HL-60 (cell line): ENCODE measurements around the gene ZNF76.
A peak's percentile ranks its signal among the peaks of the same experiment; 100 is the strongest.

Source experiments
- DNase-seq, 2 experiments: peaks; one replicate each; pipeline ENCODE4 v3.0.0-alpha.2; 2010 to 2020; ENCODE audit warnings: low read depth in 1 of 2, low spot score in 1 of 2
- H3K27ac ChIP-seq: fragments of 250-450 bp; sonication (Bioruptor Pico); replicated peaks from 2 replicates; pipeline ENCODE4 v1.5.1; 2020; ENCODE audit warnings: mild to moderate bottlenecking, moderate library complexity
- H3K27me3 ChIP-seq: fragments of 250-450 bp; sonication (Bioruptor Pico); 2 replicates; pipeline ENCODE4 v1.5.1; 2021; ENCODE audit warnings: mild to moderate bottlenecking, moderate library complexity; ENCODE audit not compliant: insufficient read depth, poor library complexity, severe bottlenecking
- H3K4me3 ChIP-seq: replicated peaks from 2 replicates; pipeline ENCODE4 v1.5.1; 2011; ENCODE audit warnings: mild to moderate bottlenecking, control low read depth, low read length; ENCODE audit not compliant: insufficient read depth
- GABPA ChIP-seq: IDR thresholded peaks from 2 replicates; pipeline ENCODE4 v1.6.1; 2012; ENCODE audit warnings: low read depth
- POLR2AphosphoS5 ChIP-seq: IDR thresholded peaks from 2 replicates; pipeline ENCODE4 v1.6.1; 2012; ENCODE audit warnings: low read depth
- SPI1 ChIP-seq: IDR thresholded peaks from 2 replicates; pipeline ENCODE4 v1.6.1; 2012; ENCODE audit warnings: low read depth, mild to moderate bottlenecking, borderline replicate concordance
- TF ChIP-seq, protein P1 (sequence below): IDR thresholded peaks from one replicate; pipeline ENCODE4 v1.5.1; 2011; ENCODE audit warnings: low read length, control low read depth, inconsistent platforms; ENCODE audit not compliant: insufficient read depth
- TF ChIP-seq, protein P2 (sequence below): IDR thresholded peaks from 2 replicates; pipeline ENCODE4 v1.6.1; 2012; ENCODE audit warnings: low read depth; ENCODE audit not compliant: insufficient replicate concordance

The ZNF76 gene

DNA sequence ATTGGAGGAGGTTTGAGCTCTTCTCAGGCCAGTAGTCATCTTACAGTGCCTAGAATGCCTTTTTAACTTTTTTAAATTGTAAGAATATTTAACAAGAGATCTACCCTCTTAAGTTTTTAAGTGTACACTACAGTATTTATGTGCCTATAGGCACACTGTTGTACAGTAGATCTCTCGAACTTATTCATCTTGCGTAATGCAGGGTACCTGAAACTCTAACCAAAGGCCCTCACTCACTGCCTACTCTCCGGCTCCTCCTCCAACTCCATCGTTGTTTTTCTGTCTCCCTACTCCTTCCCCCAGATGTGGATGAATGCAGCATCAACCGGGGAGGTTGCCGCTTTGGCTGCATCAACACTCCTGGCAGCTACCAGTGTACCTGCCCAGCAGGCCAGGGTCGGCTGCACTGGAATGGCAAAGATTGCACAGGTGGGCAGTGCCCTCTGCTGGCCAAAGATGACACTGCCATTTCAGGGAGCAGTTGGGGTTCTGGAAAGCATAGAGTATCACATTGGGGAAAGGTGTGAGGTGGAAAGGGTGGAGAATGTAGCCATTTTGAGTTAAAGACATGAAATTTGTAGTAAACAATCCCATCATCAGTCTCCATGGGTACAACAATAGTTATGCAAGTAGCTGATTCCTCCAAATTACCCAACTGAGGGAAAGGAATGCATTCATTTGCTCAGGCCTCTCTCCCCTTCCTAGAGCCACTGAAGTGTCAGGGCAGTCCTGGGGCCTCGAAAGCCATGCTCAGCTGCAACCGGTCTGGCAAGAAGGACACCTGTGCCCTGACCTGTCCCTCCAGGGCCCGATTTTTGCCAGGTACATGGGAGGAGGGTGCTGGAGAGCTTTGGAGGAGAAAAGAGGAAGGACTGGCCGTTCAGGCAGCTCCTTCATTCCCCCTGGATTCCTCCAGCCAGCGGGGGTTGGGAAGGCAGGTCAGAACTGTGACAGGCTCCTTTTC is 18.4 kb upstream of the ZNF76 start:
- TF ChIP-seq, protein P1, sequence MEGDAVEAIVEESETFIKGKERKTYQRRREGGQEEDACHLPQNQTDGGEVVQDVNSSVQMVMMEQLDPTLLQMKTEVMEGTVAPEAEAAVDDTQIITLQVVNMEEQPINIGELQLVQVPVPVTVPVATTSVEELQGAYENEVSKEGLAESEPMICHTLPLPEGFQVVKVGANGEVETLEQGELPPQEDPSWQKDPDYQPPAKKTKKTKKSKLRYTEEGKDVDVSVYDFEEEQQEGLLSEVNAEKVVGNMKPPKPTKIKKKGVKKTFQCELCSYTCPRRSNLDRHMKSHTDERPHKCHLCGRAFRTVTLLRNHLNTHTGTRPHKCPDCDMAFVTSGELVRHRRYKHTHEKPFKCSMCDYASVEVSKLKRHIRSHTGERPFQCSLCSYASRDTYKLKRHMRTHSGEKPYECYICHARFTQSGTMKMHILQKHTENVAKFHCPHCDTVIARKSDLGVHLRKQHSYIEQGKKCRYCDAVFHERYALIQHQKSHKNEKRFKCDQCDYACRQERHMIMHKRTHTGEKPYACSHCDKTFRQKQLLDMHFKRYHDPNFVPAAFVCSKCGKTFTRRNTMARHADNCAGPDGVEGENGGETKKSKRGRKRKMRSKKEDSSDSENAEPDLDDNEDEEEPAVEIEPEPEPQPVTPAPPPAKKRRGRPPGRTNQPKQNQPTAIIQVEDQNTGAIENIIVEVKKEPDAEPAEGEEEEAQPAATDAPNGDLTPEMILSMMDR: peak; percentile 98
- TF ChIP-seq POLR2AphosphoS5: no peak
- H3K27ac ChIP-seq: no peak overlapping the region
- no peaks in the 10 kb centered on the region for H3K27me3 ChIP-seq
- no peak overlapping the region for H3K4me3 ChIP-seq
- DNase-seq: peak; percentile 29 to 68

DNA sequence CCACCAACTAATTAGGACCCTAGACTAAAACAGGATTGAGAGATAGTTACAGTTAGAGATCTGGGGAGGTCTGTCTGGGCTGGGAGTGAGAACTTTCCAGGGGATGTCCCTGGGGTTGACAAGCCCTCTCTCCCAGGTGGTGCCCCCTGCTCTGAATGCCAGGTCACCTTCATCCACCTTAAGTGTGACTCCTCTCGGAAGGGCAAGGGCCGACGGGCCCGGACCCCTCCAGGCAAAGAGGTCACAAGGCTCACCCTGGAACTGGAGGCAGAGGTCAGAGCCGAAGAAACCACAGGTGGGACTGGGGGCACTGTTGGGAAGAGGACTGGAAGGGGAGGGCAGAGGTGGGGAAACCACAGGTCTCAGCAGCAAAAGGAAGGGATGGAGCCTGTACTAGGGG is 17.0 kb upstream of the ZNF76 start:
- no peaks in the 10 kb centered on the region for H3K27me3 ChIP-seq
- TF ChIP-seq POLR2AphosphoS5 (no peak), SPI1 (no peak), GABPA (no peak)
- TF ChIP-seq, protein P2, sequence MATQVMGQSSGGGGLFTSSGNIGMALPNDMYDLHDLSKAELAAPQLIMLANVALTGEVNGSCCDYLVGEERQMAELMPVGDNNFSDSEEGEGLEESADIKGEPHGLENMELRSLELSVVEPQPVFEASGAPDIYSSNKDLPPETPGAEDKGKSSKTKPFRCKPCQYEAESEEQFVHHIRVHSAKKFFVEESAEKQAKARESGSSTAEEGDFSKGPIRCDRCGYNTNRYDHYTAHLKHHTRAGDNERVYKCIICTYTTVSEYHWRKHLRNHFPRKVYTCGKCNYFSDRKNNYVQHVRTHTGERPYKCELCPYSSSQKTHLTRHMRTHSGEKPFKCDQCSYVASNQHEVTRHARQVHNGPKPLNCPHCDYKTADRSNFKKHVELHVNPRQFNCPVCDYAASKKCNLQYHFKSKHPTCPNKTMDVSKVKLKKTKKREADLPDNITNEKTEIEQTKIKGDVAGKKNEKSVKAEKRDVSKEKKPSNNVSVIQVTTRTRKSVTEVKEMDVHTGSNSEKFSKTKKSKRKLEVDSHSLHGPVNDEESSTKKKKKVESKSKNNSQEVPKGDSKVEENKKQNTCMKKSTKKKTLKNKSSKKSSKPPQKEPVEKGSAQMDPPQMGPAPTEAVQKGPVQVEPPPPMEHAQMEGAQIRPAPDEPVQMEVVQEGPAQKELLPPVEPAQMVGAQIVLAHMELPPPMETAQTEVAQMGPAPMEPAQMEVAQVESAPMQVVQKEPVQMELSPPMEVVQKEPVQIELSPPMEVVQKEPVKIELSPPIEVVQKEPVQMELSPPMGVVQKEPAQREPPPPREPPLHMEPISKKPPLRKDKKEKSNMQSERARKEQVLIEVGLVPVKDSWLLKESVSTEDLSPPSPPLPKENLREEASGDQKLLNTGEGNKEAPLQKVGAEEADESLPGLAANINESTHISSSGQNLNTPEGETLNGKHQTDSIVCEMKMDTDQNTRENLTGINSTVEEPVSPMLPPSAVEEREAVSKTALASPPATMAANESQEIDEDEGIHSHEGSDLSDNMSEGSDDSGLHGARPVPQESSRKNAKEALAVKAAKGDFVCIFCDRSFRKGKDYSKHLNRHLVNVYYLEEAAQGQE: no peak
- TF ChIP-seq, protein P1: no peak

DNA sequence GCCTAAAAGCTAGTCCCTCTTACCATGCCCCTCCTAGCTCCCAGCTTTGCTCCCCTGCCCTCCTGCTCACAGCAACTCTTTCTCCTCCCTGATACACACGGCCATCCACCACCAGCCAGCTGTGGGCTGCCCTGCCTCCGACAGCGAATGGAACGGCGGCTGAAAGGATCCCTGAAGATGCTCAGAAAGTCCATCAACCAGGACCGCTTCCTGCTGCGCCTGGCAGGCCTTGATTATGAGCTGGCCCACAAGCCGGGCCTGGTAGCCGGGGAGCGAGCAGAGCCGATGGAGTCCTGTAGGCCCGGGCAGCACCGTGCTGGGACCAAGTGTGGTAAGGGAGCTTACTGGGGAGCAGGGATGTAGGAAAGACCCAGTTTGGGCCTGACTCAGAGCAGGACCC is 16.6 kb upstream of the ZNF76 start:
- Histone ChIP-seq H3K4me3 (no peak overlapping the region), H3K27me3 (no peaks in the 10 kb centered on the region), H3K27ac (no peak overlapping the region)
- TF ChIP-seq, protein P2: no peak
- TF ChIP-seq SPI1: no peak
- TF ChIP-seq, protein P1: no peak
- no peak for TF ChIP-seq GABPA
- no peak for TF ChIP-seq POLR2AphosphoS5
- DNase-seq: no peak

More for the DNA sequence above, 17.0 kb upstream of the ZNF76 start:
- Histone ChIP-seq H3K27ac (no peak overlapping the region), H3K4me3 (no peak overlapping the region)
- no peak for DNase-seq
